Endothelial cell of umbilical vein (primary cell): ENCODE results near the gene SYTL5. TPM values are rescaled to one million over a fixed set of nuclear protein-coding genes. Genes with fewer than 3 reads are reported as not detected.

ENCODE experiments used
- BruUV-seq: library from RNA; stranded (reverse); fragments of 400-500 nt; replicated peaks from 2 replicates; lab custom pipeline; 2021; lab: Mats Ljungman, UMichigan
- CTCF ChIA-PET: fragments of 300-600, 350-600 bp; sonication (Branson Sonifier 250); formaldehyde crosslinking; loops from one replicate; lab custom pipeline; 2021; ENCODE audit warnings: antibody characterized with exemption, inconsistent platforms; lab: Charles Lee
- POLR2A ChIA-PET: fragments of 300-600, 350-600 bp; sonication (Branson Sonifier 250); formaldehyde crosslinking; loops from one replicate; lab custom pipeline; 2021; ENCODE audit warnings: antibody characterized with exemption, inconsistent platforms; lab: Charles Lee
- DNase-seq: peaks from one replicate; pipeline ENCODE4 v3.0.0-alpha.2; 2011; ENCODE audit warnings: low read depth, low spot score
- FAIRE-seq: peaks from 2 replicates; lab custom pipeline; 2011; peaks lifted over from hg19 to GRCh38; lab: Jason Lieb, UNC
- H2AFZ ChIP-seq: 2 replicates; pipeline ENCODE4 v1.6.0; 2012; ENCODE audit warnings: low read depth, low read length, control low read depth, inconsistent platforms
- H3K27ac ChIP-seq: 2 replicates; pipeline ENCODE4 v1.5.1; 2011; ENCODE audit warnings: low read depth, mild to moderate bottlenecking, control low read depth, low read length, moderate library complexity; ENCODE audit not compliant: insufficient read depth
- H3K27me3 ChIP-seq, 2 experiments: 2 replicates each; pipeline versions ENCODE4 v1.6.0 to v1.6.1; 2011; ENCODE audit warnings: low read length in 2 of 2, mixed read lengths in 1 of 2; ENCODE audit not compliant: control insufficient read depth in 2 of 2, insufficient read depth in 2 of 2
- H3K36me3 ChIP-seq, 2 experiments: 2 replicates in 1 of 2; 3 replicates in 1 of 2; pipeline ENCODE4 v1.5.1; 2011; ENCODE audit warnings: low read length in 2 of 2, mild to moderate bottlenecking in 1 of 2, moderate library complexity in 1 of 2; ENCODE audit not compliant: control insufficient read depth in 2 of 2, insufficient read depth in 2 of 2; ENCODE audit errors: extremely low read depth in 1 of 2
- H3K4me1 ChIP-seq: 3 replicates; pipeline ENCODE4 v1.5.1; 2011; ENCODE audit warnings: mild to moderate bottlenecking, low read length; ENCODE audit not compliant: control insufficient read depth, insufficient read depth; ENCODE audit errors: extremely low read depth
- H3K4me2 ChIP-seq: 2 replicates; pipeline ENCODE4 v1.6.1; 2011; ENCODE audit warnings: low read length, control low read depth, mixed read lengths; ENCODE audit not compliant: insufficient read depth
- H3K4me3 ChIP-seq, 3 experiments: fragments of 200-600 bp in 1 of 3; sonication (generic), shearing (Covaris generic) in 1 of 3; replicated peaks in 1 of 3; 2 replicates each; pipeline ENCODE4 v1.5.1; 2011 to 2016; ENCODE audit warnings: control low read depth in 3 of 3, low read length in 3 of 3, mild to moderate bottlenecking in 2 of 3, inconsistent platforms in 1 of 3, low read depth in 1 of 3, moderate library complexity in 1 of 3; ENCODE audit not compliant: insufficient read depth in 1 of 3
- H3K79me2 ChIP-seq: 2 replicates; pipeline ENCODE4 v1.6.0; 2012; ENCODE audit warnings: low read length, inconsistent platforms; ENCODE audit not compliant: control insufficient read depth, insufficient read depth
- H3K9ac ChIP-seq: replicated peaks from 2 replicates; pipeline ENCODE3; 2011; ENCODE audit warnings: low read length, control low read depth; ENCODE audit not compliant: insufficient read depth; ENCODE audit errors: extremely low read depth
- H3K9me1 ChIP-seq: replicated peaks from 3 replicates; pipeline ENCODE4 v1.6.0; 2011; ENCODE audit warnings: mild to moderate bottlenecking, low read length; ENCODE audit not compliant: control insufficient read depth, insufficient read depth; ENCODE audit errors: extremely low read depth
- H3K9me3 ChIP-seq: replicated peaks from 2 replicates; pipeline ENCODE4 v1.5.1; 2012; ENCODE audit warnings: low read length, inconsistent platforms; ENCODE audit not compliant: control insufficient read depth, insufficient read depth
- H4K20me1 ChIP-seq: replicated peaks from 2 replicates; pipeline ENCODE3; 2011; ENCODE audit warnings: mild to moderate bottlenecking, low read length; ENCODE audit not compliant: control insufficient read depth, insufficient read depth; ENCODE audit errors: extremely low read depth
- CTCF ChIP-seq, 2 donors: IDR thresholded peaks; 1 replicate in 1 of 2; 2 replicates in 1 of 2; pipeline ENCODE4 v1.5.1; 2011; ENCODE audit warnings: low read length in 2 of 2, mild to moderate bottlenecking in 2 of 2, moderate library complexity in 2 of 2, control low read depth in 1 of 2, inconsistent platforms in 1 of 2, low read depth in 1 of 2; ENCODE audit not compliant: insufficient read depth in 1 of 2; ENCODE audit errors: extremely low read depth in 1 of 2
- EZH2 ChIP-seq: IDR thresholded peaks from 2 replicates; pipeline ENCODE4 v1.6.1; 2012; ENCODE audit warnings: borderline replicate concordance, low read depth, mild to moderate bottlenecking, moderate library complexity, low read length, inconsistent platforms; ENCODE audit not compliant: severe bottlenecking
- FOS ChIP-seq: IDR thresholded peaks from 2 replicates; pipeline ENCODE4 v1.6.1; 2011; ENCODE audit warnings: mild to moderate bottlenecking, low read length, moderate library complexity, borderline replicate concordance; ENCODE audit not compliant: insufficient read depth
- GATA2 ChIP-seq: IDR thresholded peaks from 2 replicates; pipeline ENCODE4 v1.7.0; 2011; ENCODE audit warnings: low read depth, mild to moderate bottlenecking, moderate library complexity, mixed read lengths, low read length; ENCODE audit not compliant: insufficient read length, insufficient read depth
- JUN ChIP-seq: IDR thresholded peaks from 2 replicates; pipeline ENCODE4 v1.6.1; 2011; ENCODE audit warnings: borderline replicate concordance, low read depth; ENCODE audit not compliant: insufficient read length, insufficient read depth
- MAX ChIP-seq: IDR thresholded peaks from 2 replicates; pipeline ENCODE4 v1.6.1; 2011; ENCODE audit not compliant: insufficient read depth, insufficient read length
- MYC ChIP-seq: IDR thresholded peaks from one replicate; pipeline ENCODE4 v1.6.1; 2011; ENCODE audit warnings: mild to moderate bottlenecking, low read depth, low read length
- POLR2A ChIP-seq: IDR thresholded peaks from 2 replicates; pipeline ENCODE4 v1.6.1; 2012; ENCODE audit warnings: low read depth, mild to moderate bottlenecking, control low read depth, low read length
- POLR2AphosphoS5 ChIP-seq: IDR thresholded peaks from 2 replicates; pipeline ENCODE4 v1.6.1; 2012; ENCODE audit warnings: low read depth, mild to moderate bottlenecking, control low read depth, low read length, moderate library complexity; ENCODE audit not compliant: insufficient read depth
- dilution Hi-C: fragments of 300-500 bp; cut with MboI; formaldehyde crosslinking; loops from one replicate; pipeline ENCODE4 v1.15.0; 2019; ENCODE audit warnings: low sequenced_read_pairs; ENCODE audit not compliant: extremely low pct_ligation_motif_present
- intact Hi-C: fragments of 100-400 bp; cut with micrococcal nuclease; formaldehyde crosslinking; loops from one replicate; pipeline ENCODE4 v1.10.0; 2022
- polyA plus RNA-seq, 4 experiments: library from polyadenylated mRNA; depleted of rRNA in 3 of 4; stranded (reverse) in 3 of 4; unstranded in 1 of 4; fragments of >200 nt; gene quantifications; 2 replicates each; pipeline versions ENCODE4 v1.2.1 to v1.2.3, GENCODE V29; 2011 to 2012; ENCODE audit warnings: missing spikeins in 1 of 4
- total RNA-seq: library from RNA; stranded (reverse); gene quantifications from 2 replicates; pipeline ENCODE4 v1.2.3, GENCODE V29; 2021

SYTL5 gene
- total and polyA plus RNA-seq, 2 donors (not counting 3 experiments of a cell fraction or from before 2014, with no cell fraction given), result 0.01 TPM; not detected in 1

- dilution Hi-C loops (no loop called here), intact Hi-C loops (loop anchor here (5.0 kb wide), 1 partner anchor 646 kb away; the partner anchor contains the start of gene PRRG1)
- H3K27me3 ChIP-seq, result no peaks in the 10 kb centered on the region
- ChIA-PET POLR2A (no interaction called here), CTCF (no interaction called here)
- no peak overlapping the region for H3K4me3 ChIP-seq
- H4K20me1 ChIP-seq, result no peaks in the 10 kb centered on the region
- TF ChIP-seq MAX (no peak), GATA2 (no peak), EZH2 (no peak), CTCF (IDR thresholded peaks at IDR 0.05; ENCODE audit: extremely low read depth in 1 of 2, insufficient read depth in 1 of 2, low read depth in 1 of 2, low read length in 2 of 2) (no peak), POLR2AphosphoS5 (no peak), FOS (no peak), MYC (no peak), POLR2A (no peak), JUN (no peak)
- no peaks in the 10 kb centered on the region for H3K79me2 ChIP-seq
- no peak overlapping the region for H3K4me2 ChIP-seq
- peaks cover 5% of the 10 kb centered on the region for H3K4me1 ChIP-seq
- H3K36me3 ChIP-seq, result no peaks in the 10 kb centered on the region
- H3K9me3 ChIP-seq, result no peaks in the 10 kb centered on the region
- no peak overlapping the region for H3K27ac ChIP-seq
- no peak for FAIRE-seq
- no peak overlapping the region for H3K9ac ChIP-seq
- H2AFZ ChIP-seq, result no peak overlapping the region
- BruUV-seq, result no TSS peak
- H3K9me1 ChIP-seq, result no peaks in the 10 kb centered on the region
- no peak for DNase-seq
Measured at GRCh38 chrX:37993176-37993575, 13.2 kb upstream of the SYTL5 start.
